ENCODE results near the gene LSP1.

The LSP1 gene

DNA sequence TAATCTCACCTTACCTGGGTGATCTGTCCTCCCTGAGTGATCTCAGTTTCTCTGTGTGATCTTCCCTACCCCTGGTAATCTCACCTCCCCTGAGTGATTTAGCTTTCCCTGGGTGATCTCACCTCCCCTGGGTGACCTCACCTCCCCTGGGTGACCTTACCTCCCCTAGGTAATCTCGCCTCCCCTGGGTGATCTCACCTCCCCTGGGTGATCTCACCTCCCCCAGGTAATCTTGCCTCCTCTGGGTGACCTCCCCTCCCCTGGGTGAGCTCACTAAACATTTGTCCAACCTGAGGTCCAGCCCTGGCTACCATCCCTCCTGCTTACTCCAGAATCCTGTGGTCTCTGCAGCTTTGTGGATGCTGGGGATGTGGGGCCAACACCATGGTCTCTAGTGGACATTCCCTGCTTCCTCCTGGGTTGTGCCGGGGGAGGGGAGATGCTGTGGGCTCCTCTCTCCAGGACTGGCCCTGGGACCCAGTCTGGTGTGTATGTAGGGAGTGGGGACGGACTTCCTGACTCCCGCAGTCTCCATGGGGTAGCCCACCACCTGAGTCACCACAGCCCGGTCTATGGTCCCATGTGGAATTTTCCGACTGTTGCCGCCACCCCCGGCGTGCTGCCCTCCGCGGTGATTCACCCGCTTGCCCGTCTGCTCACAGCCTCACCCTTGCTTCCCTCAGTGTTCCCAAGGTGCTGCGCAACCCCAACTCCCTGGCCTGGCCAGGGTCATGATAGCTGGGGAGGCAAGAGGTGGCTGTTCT lies 9.9 kb downstream of the LSP1 start:
- FAIRE-seq (no peak), DNase-seq (ENCODE audit: insufficient read length, low spot score) (no peak)
- TF ChIP-seq POLR2AphosphoS5 (IDR thresholded peaks at IDR 0.05; ENCODE audit: low read depth, low read length) (peak; percentile 15; the same call in 1 of the 2 replicates), POLR2A (IDR thresholded peaks at IDR 0.05; ENCODE audit: low read depth, low read length) (peak; percentile 23; the same call in 1 of the 2 replicates), TAF1 (IDR thresholded peaks at IDR 0.05; ENCODE audit: low read depth, low read length) (no peak)

GRCh38 chr11:1863352-1864216 lies 10.7 kb downstream of the LSP1 start:
- DNase-seq (ENCODE audit: insufficient read length, low spot score) = no peak
- no peak for TF ChIP-seq TAF1 (IDR thresholded peaks at IDR 0.05; ENCODE audit: low read depth, low read length)
- TF ChIP-seq SPI1 (IDR thresholded peaks at IDR 0.05; ENCODE audit: low read depth, low read length) = no peak
- TF ChIP-seq PAX5 (IDR thresholded peaks at IDR 0.05; ENCODE audit: insufficient read depth, low read length, severe bottlenecking) = no peak
- peak; percentile 24; the same call in 1 of the 2 replicates for TF ChIP-seq POLR2AphosphoS5 (IDR thresholded peaks at IDR 0.05; ENCODE audit: low read depth, low read length)
- no peak for FAIRE-seq

- FAIRE-seq = no peak
- TF ChIP-seq POLR2A (IDR thresholded peaks at IDR 0.05; ENCODE audit: low read depth, low read length) = no peak
- TF ChIP-seq POU2F2 (IDR thresholded peaks at IDR 0.05; ENCODE audit: low read depth, low read length) = no peak
- no peak for TF ChIP-seq PAX5 (IDR thresholded peaks at IDR 0.05; ENCODE audit: insufficient read depth, low read length, severe bottlenecking)
- TF ChIP-seq POLR2AphosphoS5 (IDR thresholded peaks at IDR 0.05; ENCODE audit: low read depth, low read length) = no peak
- DNase-seq (ENCODE audit: insufficient read length, low spot score) = no peak
Observed at GRCh38 chr11:1864231-1864630, 11.3 kb downstream of the LSP1 start.

GRCh38 chr11:1864831-1865665 lies 12.2 kb downstream of the LSP1 start:
- TF ChIP-seq TAF1 (IDR thresholded peaks at IDR 0.05; ENCODE audit: low read depth, low read length) (no peak), POLR2AphosphoS5 (IDR thresholded peaks at IDR 0.05; ENCODE audit: low read depth, low read length) (no peak)
- no peak for FAIRE-seq
- no peak for DNase-seq (ENCODE audit: insufficient read length, low spot score)

GRCh38 chr11:1866226-1866625 lies 13.3 kb downstream of the LSP1 start:
- DNase-seq (ENCODE audit: insufficient read length, low spot score) (no peak), FAIRE-seq (no peak)
- TF ChIP-seq POU2F2 (IDR thresholded peaks at IDR 0.05; ENCODE audit: low read depth, low read length) = no peak
- TF ChIP-seq TAF1 (IDR thresholded peaks at IDR 0.05; ENCODE audit: low read depth, low read length) = no peak
- no peak for TF ChIP-seq POLR2AphosphoS5 (IDR thresholded peaks at IDR 0.05; ENCODE audit: low read depth, low read length)
- TF ChIP-seq POLR2A (IDR thresholded peaks at IDR 0.05; ENCODE audit: low read depth, low read length) = no peak
- no peak for TF ChIP-seq PAX5 (IDR thresholded peaks at IDR 0.05; ENCODE audit: insufficient read depth, low read length, severe bottlenecking)
- TF ChIP-seq SPI1 (IDR thresholded peaks at IDR 0.05; ENCODE audit: low read depth, low read length) = no peak

GRCh38 chr11:1866776-1867175 lies 13.9 kb downstream of the LSP1 start:
- TF ChIP-seq SPI1 (IDR thresholded peaks at IDR 0.05; ENCODE audit: low read depth, low read length) (no peak), POLR2A (IDR thresholded peaks at IDR 0.05; ENCODE audit: low read depth, low read length) (no peak), POLR2AphosphoS5 (IDR thresholded peaks at IDR 0.05; ENCODE audit: low read depth, low read length) (no peak; the same call in 1 of the 2 replicates), POU2F2 (IDR thresholded peaks at IDR 0.05; ENCODE audit: low read depth, low read length) (no peak)
- DNase-seq (ENCODE audit: insufficient read length, low spot score) = no peak
- FAIRE-seq = no peak

- no peak for DNase-seq (ENCODE audit: insufficient read length, low spot score)
- FAIRE-seq = no peak
- TF ChIP-seq POU2F2 (IDR thresholded peaks at IDR 0.05; ENCODE audit: low read depth, low read length) = no peak
- TF ChIP-seq POLR2A (IDR thresholded peaks at IDR 0.05; ENCODE audit: low read depth, low read length) = no peak
Observed at GRCh38 chr11:1867381-1867780, 14.5 kb downstream of the LSP1 start.

GRCh38 chr11:1868056-1868635 lies 15.3 kb downstream of the LSP1 start:
- no peak for DNase-seq (ENCODE audit: insufficient read length, low spot score)
- TF ChIP-seq POLR2AphosphoS5 (IDR thresholded peaks at IDR 0.05; ENCODE audit: low read depth, low read length) (no peak), POLR2A (IDR thresholded peaks at IDR 0.05; ENCODE audit: low read depth, low read length) (no peak), PAX5 (IDR thresholded peaks at IDR 0.05; ENCODE audit: insufficient read depth, low read length, severe bottlenecking) (no peak)
- no peak for FAIRE-seq

DNA sequence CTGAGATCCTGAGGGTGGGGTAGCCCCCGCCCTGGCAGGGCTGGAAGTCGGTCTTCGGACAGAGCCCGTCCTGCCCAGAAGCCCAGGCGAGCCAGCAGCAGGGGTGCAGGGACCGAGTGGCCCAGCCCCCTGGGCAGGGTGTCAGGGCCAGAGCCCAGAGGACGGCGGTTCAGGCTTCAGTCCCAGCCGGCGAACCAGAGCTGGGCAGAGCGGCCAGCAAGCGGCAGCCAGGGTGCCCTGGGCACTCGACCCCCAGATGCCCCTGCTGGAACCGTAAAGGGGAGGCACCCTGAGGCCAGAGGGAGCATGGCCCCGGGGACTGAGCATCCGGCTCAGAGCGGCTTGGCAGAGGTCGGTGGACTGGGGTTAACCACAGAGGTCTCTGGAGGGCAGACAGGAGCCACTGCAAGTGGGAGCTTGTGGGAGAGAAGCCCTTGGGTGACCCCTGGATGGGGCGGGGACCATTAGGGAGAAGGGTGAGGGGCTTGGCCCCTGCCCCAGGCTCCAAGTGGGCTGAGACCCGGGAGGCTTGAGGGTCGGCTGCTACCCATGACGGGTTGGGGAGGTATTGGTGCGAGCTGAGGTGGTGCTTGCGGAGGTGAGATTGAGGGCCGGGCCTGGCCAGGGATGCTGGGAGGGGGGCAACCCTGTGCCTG lies 15.9 kb downstream of the LSP1 start:
- FAIRE-seq (no peak), DNase-seq (ENCODE audit: insufficient read length, low spot score) (no peak)
- TF ChIP-seq POU2F2 (IDR thresholded peaks at IDR 0.05; ENCODE audit: low read depth, low read length) = peak; percentile 38; the same call in 1 of the 2 replicates
- TF ChIP-seq POLR2A (IDR thresholded peaks at IDR 0.05; ENCODE audit: low read depth, low read length) = no peak

Data from GM12891 (cell line).